NCI-H1092 treated with DMSO at 0.1 percent for 48 hours (cell line): ENCODE results near the gene MXD3.
"Not testable (repeated sequence)": the region's sequence is repeated elsewhere in the genome, so short reads cannot be mapped to it uniquely, and the experiment has no call there.

Experiments
- DNase-seq: peaks from one replicate; lab custom pipeline; 2025; lab: John Stamatoyannopoulos, UW

MXD3 gene

DNA sequence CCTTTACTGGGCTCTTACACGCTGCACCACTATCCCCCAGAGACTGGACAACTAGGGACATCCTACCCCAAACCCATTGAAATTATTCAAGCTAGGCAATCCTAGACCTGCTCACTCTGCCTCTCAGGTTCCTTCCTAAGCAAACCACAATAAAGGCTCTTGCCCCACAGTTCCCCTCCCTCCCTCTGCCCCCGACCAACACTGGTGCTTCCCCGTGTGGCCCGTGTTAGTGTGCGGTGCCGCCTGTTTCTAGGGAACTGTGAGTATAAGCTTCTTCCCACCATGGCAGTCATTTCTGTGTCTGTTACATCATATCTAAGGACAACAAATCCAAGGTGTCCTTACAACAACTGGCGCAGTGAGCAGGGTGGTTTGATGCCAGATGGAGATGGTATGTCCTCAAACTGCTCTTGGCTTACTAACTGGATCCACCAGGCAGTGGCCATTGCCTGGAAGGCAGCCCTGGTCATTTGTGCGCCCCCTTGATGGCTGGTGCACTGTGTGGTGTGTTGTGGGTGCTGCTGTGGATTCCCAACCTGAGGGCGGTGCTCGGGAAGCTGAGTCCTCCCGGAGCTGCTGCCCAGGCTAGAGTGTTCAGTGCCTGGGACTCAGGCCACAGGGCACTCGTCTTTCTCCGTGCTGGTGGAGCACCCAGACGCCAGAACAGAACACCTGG, 8.4 kb upstream of the MXD3 start:
- DNase-seq = no peak

DNA sequence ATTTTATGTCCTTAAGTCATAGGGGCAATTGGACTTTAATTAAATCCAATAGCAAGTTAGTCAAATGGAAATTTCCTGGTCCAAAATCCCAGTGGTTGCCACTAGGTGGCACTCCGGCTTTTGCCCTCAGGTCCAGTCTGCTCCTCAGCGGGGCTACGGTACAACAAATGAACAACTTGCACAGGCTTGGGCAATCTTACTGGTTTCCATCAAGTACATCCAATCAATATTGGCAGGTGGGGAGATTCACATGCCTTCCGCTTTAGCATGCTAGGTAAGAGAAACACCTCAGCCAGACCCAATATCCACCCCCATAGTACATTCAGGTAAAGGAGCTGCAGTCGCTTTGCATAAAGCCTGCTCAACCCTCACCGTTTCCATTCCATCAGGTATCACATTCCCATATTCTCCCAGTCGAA, 6.3 kb upstream of the MXD3 start:
- peak; percentile 30 for DNase-seq

- no peak for DNase-seq
Observed at GRCh38 chr5:177316005-177316404, 4.3 kb upstream of the MXD3 start.

DNA sequence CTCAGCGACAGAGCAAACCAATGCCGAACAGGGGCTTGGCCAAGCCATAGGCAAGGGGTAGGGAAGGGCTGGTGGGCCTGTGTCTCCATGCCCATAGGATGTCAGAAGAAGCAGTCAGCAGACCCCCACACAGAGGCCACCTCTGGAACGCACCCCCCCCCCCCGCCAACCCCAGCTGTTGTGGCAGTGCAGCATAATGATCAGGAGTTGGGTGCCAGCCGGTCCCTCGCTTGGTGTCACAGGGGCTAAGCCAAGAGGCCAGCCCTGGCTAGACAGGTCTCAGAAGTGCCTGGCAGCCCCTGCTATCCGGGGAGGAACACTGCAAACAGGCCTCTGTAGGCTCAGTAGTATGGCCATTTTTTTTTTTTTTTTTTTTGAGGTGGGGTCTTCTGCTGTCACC, 3.7 kb upstream of the MXD3 start:
- DNase-seq = no peak

- no peak for DNase-seq
Observed at GRCh38 chr5:177314376-177315342, 3.0 kb upstream of the MXD3 start.

GRCh38 chr5:177313561-177314259, 2.0 kb upstream of the MXD3 start:
- no peak for DNase-seq

- DNase-seq = peak; percentile 16
Observed at GRCh38 chr5:177312649-177313181, 1.0 kb upstream of the MXD3 start.

GRCh38 chr5:177311392-177311722, 341 bp downstream of the MXD3 start:
- no peak for DNase-seq

GRCh38 chr5:177310757-177311391, 824 bp downstream of the MXD3 start:
- peak; percentile 27 for DNase-seq

GRCh38 chr5:177310332-177310731, 1.4 kb downstream of the MXD3 start:
- DNase-seq = peak; percentile 5

DNA sequence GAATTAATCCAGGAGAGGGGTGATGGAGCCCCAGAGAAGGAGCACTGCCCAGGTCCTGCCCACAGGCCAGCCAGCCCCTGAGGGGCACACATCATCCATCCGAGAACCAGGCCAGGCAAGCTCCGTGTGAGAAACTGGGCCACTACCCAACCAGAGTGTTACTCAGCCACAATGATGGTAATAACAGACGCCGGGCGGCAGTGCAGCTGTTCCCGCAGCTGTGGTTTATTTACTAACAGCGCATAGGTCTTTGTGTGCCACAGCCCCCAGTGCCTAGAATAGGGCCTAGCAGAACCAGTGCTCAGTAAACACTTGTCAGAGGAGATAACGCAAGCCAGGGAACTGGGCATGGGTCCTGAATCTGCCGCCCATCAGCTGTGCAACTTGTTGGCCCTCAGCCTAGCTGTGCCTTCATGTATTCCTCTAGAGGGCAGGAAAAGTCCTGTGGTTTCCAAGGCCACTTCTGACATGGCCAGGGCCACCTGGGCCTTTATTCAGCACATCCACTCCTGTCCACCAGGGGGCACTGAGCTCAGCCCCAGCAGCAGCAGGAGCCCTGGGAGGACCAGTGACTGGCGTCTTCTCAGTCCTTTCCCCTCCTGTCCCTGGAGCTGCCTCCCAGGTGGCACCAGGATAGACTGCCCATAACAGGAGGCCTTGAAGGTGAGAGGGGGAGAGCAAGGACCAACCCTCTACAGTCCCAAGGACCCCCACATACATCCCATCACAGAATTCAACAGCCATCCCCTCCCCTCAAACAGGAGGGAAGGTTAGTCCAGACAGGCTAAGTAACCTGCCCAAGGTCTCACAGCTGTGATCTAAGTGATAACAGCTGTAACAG, 2.1 kb downstream of the MXD3 start:
- DNase-seq = peak; percentile 9

- no peak for DNase-seq
Observed at GRCh38 chr5:177308740-177309139, 3.0 kb downstream of the MXD3 start.

- no peak for DNase-seq
Observed at GRCh38 chr5:177307544-177308363, 3.9 kb downstream of the MXD3 start.

GRCh38 chr5:177306674-177307543, 4.8 kb downstream of the MXD3 start:
- DNase-seq = no peak

DNA sequence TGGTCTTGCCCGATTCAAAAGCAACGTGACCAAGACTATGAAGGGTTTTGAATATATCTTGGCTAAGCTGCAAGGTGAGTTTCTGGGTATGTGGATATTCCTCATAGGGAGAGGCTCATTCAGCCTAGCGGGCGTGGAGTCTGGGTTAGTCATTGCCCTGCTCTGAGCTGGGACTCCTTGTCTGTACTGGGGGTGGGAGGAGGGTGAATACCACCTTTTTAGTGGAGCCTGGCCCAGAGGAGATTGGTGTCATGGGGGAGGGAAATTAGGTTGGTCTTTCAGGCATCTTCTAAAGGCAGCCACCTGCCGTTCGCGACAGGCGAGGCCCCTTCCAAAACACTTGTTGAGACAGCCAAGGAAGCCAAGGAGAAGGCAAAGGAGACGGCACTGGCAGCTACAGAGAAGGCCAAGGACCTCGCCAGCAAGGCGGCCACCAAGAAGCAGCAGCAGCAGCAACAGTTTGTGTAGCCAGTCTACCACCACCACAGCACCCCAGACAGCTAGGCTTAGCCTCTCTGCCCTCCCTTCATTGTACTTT, 5.5 kb downstream of the MXD3 start:
- DNase-seq = not testable (repeated sequence)

DNA sequence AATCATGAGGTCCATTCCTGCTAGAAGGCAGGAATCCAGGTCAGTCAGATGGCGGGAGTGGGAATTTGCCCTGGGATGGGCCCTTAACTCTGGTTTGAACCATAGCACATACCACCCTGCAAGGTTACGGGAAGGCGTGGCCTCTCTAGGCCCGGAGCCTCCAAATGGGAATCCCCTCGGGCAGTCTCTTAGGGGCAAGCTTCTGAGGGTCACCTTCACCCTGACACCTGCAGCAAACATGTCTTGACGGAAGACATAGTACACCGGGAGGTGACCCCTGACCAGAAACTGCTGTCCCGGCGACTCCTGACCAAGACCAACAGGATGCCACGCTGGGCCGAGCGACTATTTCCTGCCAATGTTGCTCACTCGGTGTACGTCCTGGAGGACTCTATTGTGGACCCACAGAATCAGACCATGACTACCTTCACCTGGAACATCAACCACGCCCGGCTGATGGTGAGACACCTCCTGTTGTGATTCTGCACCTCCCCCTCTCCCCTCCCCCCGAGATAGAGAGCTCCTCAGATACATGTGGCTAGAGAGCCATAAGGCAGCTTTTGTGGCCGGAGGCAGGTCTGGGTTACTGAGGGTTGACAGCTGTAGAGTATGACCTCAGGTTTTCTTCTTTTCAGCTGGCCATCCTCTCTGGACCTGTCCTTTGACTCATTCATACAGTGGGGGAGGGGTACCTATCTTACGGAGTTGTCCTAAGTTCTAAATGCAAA, 7.1 kb downstream of the MXD3 start:
- DNase-seq = no peak

DNA sequence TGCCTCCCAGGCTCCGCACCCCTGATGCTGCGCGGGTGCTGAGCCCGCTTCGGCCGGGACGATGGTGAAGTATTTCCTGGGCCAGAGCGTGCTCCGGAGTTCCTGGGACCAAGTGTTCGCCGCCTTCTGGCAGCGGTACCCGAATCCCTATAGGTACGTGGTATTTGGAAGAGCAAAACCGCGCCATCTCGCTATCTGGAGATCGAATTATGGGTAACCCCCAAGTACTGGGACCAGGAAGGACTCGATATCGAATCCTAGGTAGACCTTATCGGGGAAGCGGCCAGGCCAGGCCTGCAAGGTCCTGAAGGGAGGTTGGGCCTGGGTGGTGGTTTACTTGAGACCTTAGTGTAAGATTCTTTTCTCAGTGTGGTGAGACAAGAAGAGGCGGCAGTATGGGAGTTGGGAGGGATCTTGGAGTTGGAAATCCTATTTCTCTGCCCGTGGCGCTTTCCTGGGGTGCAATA, 7.7 kb downstream of the MXD3 start:
- DNase-seq = peak; percentile 4
